Esophagus muscularis mucosa (tissue), 4 donors: ENCODE results near the gene ARL2. TPM values are rescaled to one million over a fixed set of nuclear protein-coding genes. Genes with fewer than 3 reads are reported as not detected.

Experiments
- DNase-seq: peaks from one replicate; pipeline ENCODE4 v3.0.0-alpha.2; 2017; ENCODE audit errors: extremely low spot score
- H3K27ac ChIP-seq, 4 donors: fragments of 200-600 bp; sonication (generic); replicated peaks in 1 of 4; 1 replicate in 3 of 4; 2 replicates in 1 of 4; pipeline ENCODE4 v1.5.1; 2016 to 2019; ENCODE audit warnings: mild to moderate bottlenecking in 1 of 4
- H3K27me3 ChIP-seq, 4 donors: fragments of 200-600 bp; sonication (generic); one replicate each; pipeline versions ENCODE4 v1.5.1 to v1.6.0; 2016 to 2019
- H3K36me3 ChIP-seq, 4 donors: fragments of 200-600 bp; sonication (generic); one replicate each; pipeline ENCODE4 v1.5.1; 2016 to 2019
- H3K4me1 ChIP-seq, 4 donors: fragments of 200-600 bp; sonication (generic); one replicate each; pipeline ENCODE4 v1.5.1; 2016 to 2019
- H3K4me3 ChIP-seq, 4 donors: fragments of 200-600 bp; sonication (generic); 1 replicate in 2 of 4; 2 replicates in 2 of 4; pipeline ENCODE4 v1.5.1; 2016 to 2019; ENCODE audit warnings: mild to moderate bottlenecking in 4 of 4, moderate library complexity in 1 of 4
- H3K9me3 ChIP-seq, 4 donors: fragments of 200-600 bp; sonication (generic); 1 replicate in 3 of 4; 2 replicates in 1 of 4; pipeline ENCODE4 v1.5.1; 2016 to 2019
- EP300 ChIP-seq: sonication (generic); formaldehyde crosslinking; IDR thresholded peaks from one replicate; pipeline ENCODE4 v1.6.1; 2017; ENCODE audit warnings: antibody characterized with exemption
- POLR2A ChIP-seq: fragments of 450-650 bp; IDR thresholded peaks from one replicate; pipeline ENCODE4 v1.6.1; 2017; ENCODE audit warnings: antibody characterized with exemption, moderate library complexity, mild to moderate bottlenecking, low read depth
- POLR2AphosphoS5 ChIP-seq, 2 donors: sonication (generic); formaldehyde crosslinking; IDR thresholded peaks; one replicate each; pipeline ENCODE4 v1.6.1; 2017; ENCODE audit warnings: antibody characterized with exemption in 2 of 2
- WGBS: methylation state at CpG from one replicate; pipeline ENCODE4 v1.1.5; 2018; 5-methylcytosine and 5-hydroxymethylcytosine counted together
- intact Hi-C: fragments of 100-400 bp; cut with DNase I; formaldehyde crosslinking; loops from one replicate; pipeline ENCODE4 v1.15.1; 2023
- total RNA-seq, 4 donors: library from RNA; depleted of rRNA; stranded (reverse); fragments of >200 nt; gene quantifications; one replicate each; pipeline versions ENCODE4 v1.1.0 to v1.2.1, GENCODE V29; 2016
- TF ChIP-seq, protein P1 (sequence below), 3 experiments: fragments of 200-600 bp in 2 of 3; fragments of 450-650 bp in 1 of 3; sonication (generic) in 2 of 3; IDR thresholded peaks; one replicate each; pipeline ENCODE4 v1.5.1; 2017 to 2019; ENCODE audit warnings: antibody characterized with exemption in 3 of 3, mild to moderate bottlenecking in 2 of 3, moderate library complexity in 1 of 3

Gene ARL2
- total RNA-seq, 4 donors from 2014 or later = 150 to 189 (median 172) TPM

DNA sequence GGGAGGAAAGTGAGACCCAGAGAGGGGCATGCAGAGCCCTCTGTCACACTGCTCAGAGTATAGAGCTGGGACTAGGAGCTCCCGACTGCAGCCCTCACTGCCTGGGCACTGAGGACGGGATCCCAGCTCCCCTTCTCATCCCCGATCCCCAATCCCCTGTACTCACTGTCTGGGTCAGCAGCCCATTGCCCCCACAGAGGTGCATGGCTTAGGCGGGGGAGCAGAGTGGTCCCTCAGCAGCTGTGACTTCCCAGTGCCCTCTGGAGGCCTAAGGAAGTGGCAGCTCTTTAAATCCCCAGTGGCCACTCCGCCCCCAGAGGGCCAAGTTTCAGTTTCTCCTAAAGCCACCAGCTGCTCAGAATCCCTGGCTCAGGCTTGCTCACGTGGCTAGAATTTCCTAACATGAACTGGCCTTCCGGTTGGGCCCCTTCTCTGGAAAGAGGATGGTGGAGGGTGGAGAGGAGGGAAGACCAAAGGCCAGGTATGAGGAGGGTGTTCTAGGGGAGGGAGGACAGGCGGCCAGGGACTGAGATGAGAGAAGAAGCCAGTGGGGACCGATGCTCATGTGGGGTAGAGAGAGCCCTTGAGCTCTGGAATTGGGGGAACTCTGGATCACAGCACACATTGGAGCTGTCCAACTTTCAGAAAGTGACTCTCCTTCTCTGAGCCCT is 17.1 kb upstream of the ARL2 start, which contains the start of gene BATF2:
Gene BATF2 (minus strand): TSS at position 262 of the 671 bp plus-strand sequence. CDS start 57 bp downstream, at position 205.
- WGBS = 23% methylated on average over 8 of the region's 9 CpGs
- peaks cover 0 to 6% (median 0%) of the 10 kb centered on the region in 4 donors for H3K36me3 ChIP-seq
- TF ChIP-seq POLR2AphosphoS5 (IDR thresholded peaks at IDR 0.05) (peak; percentile 72 to 73), EP300 (no peak), POLR2A (no peak)
- TF ChIP-seq, protein P1, sequence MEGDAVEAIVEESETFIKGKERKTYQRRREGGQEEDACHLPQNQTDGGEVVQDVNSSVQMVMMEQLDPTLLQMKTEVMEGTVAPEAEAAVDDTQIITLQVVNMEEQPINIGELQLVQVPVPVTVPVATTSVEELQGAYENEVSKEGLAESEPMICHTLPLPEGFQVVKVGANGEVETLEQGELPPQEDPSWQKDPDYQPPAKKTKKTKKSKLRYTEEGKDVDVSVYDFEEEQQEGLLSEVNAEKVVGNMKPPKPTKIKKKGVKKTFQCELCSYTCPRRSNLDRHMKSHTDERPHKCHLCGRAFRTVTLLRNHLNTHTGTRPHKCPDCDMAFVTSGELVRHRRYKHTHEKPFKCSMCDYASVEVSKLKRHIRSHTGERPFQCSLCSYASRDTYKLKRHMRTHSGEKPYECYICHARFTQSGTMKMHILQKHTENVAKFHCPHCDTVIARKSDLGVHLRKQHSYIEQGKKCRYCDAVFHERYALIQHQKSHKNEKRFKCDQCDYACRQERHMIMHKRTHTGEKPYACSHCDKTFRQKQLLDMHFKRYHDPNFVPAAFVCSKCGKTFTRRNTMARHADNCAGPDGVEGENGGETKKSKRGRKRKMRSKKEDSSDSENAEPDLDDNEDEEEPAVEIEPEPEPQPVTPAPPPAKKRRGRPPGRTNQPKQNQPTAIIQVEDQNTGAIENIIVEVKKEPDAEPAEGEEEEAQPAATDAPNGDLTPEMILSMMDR (IDR thresholded peaks at IDR 0.05) = peak; percentile 30 to 54 (median 52)
- peaks cover 12 to 27% (median 18%) of the 10 kb centered on the region in 4 donors for H3K4me1 ChIP-seq
- no peaks in the 10 kb centered on the region for H3K9me3 ChIP-seq
- peak; percentile 96 for DNase-seq
- H3K27ac ChIP-seq = peak within 1 kb of the TSS; percentile 42 to 74 (median 72)
- peak within 1 kb of the TSS; percentile 50 to 55 (median 52) for H3K4me3 ChIP-seq
- intact Hi-C loops = no loop called here
- no peaks in the 10 kb centered on the region for H3K27me3 ChIP-seq

DNA sequence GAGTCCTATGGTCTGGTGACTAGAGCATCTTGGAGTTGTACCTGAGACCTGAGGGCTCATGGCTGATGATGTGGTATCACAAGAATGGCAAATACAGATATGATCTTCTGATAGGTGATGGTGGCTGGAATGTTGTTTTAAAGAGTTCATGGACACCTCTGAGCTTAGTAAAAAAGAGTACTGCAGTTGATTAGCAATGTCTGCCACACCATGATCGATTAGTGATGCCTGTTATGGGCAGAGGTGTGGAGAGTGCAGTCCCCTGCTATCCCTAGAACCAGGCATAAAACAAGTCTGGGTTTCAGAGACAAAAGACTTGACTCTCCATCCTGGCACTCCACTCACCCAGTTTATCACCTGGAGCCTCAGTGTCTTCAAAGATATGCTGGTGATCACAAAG is 15.8 kb upstream of the ARL2 start:
- Histone ChIP-seq H3K36me3 (peaks cover 0 to 6% (median 0%) of the 10 kb centered on the region in 4 donors), H3K4me1 (peaks cover 12 to 27% (median 18%) of the 10 kb centered on the region in 4 donors), H3K27ac (no peak overlapping the region), H3K4me3 (no peak overlapping the region), H3K9me3 (no peaks in the 10 kb centered on the region), H3K27me3 (no peaks in the 10 kb centered on the region)
- TF ChIP-seq, protein P1 (IDR thresholded peaks at IDR 0.05) = no peak
- TF ChIP-seq EP300 = no peak
- TF ChIP-seq POLR2A = no peak
- TF ChIP-seq POLR2AphosphoS5 (IDR thresholded peaks at IDR 0.05) = no peak
- intact Hi-C loops = no loop called here
- DNase-seq = no peak
- 85% methylated on average over 1 of the region's 1 CpG for WGBS

DNA sequence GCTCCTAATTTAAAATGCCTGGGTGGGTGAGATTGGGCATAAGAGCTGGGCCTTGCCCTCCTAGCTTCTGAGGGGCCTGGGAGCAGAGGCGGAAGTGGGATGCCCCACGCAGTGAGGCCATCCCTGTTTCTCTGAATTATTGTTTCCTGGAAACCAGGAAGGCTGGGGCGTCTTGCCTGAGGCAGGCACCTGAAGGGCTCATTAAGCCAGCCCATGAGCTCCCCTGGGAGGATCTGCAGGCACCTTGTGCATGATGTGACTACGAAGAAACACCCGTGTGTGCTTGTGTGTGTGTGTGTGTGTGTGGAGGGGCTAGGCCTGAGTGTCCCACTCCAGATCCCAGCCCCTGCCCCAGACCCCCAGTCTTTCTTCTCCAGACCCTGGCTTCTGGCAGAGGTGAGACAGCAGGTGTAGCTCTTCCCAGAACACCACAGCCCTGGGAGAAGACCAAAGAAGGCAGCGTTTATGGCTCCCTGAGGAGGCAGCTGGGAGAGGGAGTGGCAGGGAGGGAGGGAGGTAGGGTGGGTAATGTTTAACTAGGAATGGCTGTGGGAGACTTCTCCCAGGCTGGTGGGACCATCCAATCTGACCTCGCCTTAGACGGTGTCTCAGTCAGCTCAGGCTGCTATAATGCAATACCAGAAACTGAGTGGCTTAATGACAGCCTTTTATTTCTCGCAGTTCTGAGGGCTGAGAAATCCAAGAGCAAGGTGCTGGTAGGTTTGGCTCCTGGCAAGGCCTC is 15.1 kb upstream of the ARL2 start:
- TF ChIP-seq, protein P1 (IDR thresholded peaks at IDR 0.05) = no peak
- intact Hi-C loops = no loop called here
- WGBS = 80% methylated on average over 7 of the region's 9 CpGs
- no peak overlapping the region for H3K27ac ChIP-seq
- no peaks in the 10 kb centered on the region for H3K9me3 ChIP-seq
- H3K4me3 ChIP-seq = no peak overlapping the region
- no peaks in the 10 kb centered on the region for H3K27me3 ChIP-seq
- no peak for DNase-seq
- H3K4me1 ChIP-seq = peaks cover 10 to 27% (median 18%) of the 10 kb centered on the region in 4 donors
- H3K36me3 ChIP-seq = peaks cover 0 to 4% (median 0%) of the 10 kb centered on the region in 4 donors

DNA sequence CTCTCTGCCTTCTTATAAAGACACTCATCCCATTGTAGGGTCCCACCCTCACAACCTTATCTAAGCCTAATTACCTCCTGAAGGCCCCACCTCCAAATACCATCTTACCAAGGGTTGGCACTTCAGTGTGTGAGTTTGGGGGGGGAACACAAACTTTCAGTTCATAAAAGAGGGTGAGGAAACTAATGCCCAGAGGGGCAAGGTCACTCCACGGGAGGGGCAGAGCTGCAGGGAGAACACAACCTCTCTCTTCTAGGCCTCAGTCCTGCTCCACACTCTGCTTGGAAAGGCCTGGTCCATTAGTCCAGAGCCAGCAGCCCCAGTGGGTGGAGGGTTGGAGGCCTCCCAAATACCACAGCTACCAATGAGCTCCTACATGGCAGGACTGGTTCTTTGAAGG is 14.5 kb upstream of the ARL2 start:
- H3K36me3 ChIP-seq = no peaks in the 10 kb centered on the region
- intact Hi-C loops = no loop called here
- DNase-seq = no peak
- peaks cover 10 to 27% (median 18%) of the 10 kb centered on the region in 4 donors for H3K4me1 ChIP-seq
- no peaks in the 10 kb centered on the region for H3K9me3 ChIP-seq
- no peak overlapping the region for H3K27ac ChIP-seq
- H3K27me3 ChIP-seq = no peaks in the 10 kb centered on the region
- H3K4me3 ChIP-seq = no peak overlapping the region
- TF ChIP-seq EP300 (no peak), POLR2AphosphoS5 (IDR thresholded peaks at IDR 0.05) (no peak), POLR2A (no peak)
- TF ChIP-seq, protein P1 (IDR thresholded peaks at IDR 0.05) = no peak
- 100% methylated on average over 1 of the region's 1 CpG for WGBS
